HPDE6-E6E7 (cell line): ENCODE data around the gene N4BP3.

Source experiments
- DNase-seq: peaks from one replicate; pipeline ENCODE4 v3.0.0; 2011; ENCODE audit warnings: missing footprints; ENCODE audit errors: extremely low spot score

N4BP3 gene

DNA sequence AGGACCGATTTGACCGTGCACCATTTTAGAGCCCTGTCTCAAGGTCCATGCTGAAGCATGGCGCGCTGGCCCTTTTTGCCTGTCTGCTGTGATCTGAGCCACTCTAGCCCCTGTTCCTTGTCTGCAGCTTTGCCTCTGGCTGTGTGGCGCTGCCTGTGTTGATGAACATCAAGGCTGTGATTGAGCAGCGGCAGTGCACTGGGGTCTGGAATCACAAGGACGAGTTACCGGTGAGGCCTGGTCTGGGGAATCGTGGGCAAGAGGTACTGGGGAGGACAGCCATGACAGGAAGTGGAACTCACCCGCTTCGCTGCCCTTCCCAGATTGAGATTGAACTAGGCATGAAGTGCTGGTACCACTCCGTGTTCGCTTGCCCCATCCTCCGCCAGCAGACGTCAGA, 34.1 kb downstream of the N4BP3 start:
- DNase-seq, result no peak

DNA sequence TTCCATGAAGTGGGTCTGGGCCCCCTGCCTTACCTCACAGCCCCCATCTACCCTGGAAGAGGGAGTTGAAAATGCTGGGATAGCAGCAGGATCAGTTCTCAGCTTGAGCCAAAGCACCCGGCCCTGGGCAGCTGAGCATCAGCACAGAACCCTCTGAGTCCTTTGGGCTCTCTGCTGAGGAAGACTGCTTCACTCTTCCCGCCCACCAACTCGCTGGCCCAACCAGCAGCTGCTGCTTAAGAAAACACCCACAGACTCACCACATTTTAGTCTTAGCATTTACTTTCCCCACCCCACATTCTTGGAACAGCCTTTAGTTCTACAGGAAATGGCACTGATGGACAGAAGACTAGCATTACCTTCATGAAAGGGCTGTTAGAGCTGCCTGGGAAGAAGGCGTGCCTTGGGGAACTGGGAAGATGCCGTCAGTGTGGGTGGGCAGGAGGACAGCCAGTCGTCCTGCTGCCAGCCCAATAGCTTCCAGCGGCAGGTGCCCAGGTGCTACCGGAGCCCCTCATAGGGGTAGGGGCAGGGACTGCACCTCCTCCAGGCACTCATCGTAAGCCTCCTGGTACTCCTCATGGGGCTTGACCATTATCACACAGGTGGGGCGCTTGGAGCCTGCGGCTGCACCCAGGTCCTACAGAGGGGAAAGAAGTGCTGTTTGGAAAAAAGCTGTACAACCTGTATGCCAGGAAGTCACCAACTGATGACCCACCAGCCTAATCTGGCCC, 36.0 kb downstream of the N4BP3 start:
- DNase-seq, result no peak

DNA sequence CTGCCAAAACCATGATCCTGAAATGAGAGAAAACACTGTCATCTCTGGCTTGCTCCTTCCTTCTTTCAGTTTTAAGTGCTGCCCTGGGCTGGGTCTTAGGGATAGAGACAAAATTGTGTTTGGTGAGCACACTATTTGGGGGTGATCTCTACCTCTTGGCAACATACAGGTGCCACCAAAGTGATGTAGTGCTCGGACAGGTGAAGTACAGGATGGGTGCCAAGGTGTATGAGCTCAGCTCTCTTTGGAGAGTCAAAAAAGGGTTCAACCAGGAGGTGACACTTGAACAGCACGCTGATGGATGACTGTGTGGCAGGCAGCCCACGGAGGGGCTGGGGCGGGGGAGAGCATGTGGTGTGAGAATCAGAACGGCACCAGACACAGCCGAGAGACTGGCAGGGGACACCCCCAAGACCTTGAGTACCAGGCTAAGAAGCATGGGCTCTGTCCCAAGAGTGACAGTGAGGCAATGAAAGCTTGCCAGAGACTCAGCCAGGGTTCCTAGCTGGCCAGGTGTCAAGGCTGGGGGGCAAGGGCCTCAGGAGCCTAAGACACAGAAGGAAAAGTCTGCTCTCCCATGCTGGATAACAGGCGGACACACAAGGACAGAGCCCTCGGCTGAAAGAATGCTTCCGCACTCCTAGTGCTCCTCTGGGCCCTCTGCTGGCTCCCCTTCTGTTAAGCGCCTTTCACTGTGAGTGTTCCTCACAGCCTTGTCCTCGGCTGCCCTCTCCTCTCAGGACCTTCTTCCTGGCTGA, 37.8 kb downstream of the N4BP3 start:
- DNase-seq, result no peak

DNA sequence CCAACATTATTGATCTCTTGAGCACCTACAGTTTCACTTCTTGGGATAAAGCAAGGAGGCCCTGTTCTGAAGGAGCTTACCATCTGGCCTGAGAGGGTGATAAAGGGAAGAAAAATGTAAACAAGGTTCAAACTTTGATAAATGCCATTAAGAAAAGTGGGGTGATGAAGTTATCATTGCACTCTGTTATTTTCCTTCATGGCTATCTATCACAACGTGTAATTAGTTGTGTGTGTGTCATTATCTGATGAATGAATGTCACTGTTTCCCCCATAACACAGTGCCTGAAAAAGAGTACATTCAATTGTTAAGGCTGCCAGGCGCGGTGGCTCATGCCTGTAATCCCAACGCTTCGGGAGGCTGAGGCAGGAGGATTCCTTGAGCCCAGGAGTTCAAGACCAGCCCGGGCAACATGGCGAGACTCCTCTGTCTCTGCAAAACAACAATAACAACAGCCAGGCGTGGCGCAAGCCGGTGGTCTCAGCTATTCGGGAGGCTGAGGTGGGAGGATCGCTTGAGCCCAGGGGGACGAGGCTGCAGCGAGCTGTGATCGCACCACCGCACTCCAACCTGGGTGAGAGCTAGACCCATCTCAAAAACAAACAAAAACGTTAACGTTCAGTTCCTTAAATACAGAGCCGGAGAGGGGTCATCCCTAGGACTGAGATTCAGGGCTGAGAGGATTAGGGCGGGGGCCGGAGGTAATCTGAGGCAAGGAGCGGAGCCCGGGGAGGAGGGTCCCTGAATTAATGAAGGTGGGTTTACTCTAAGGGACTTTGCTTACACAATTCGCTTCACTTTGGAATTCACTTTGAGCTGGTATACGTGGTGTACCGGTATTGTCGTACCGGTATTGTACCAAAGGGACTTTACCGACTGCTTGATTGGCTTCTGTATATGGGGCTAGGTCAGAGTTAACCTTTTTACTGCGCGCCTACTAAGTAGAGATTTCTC, 39.4 kb downstream of the N4BP3 start:
- DNase-seq, result no peak

DNA sequence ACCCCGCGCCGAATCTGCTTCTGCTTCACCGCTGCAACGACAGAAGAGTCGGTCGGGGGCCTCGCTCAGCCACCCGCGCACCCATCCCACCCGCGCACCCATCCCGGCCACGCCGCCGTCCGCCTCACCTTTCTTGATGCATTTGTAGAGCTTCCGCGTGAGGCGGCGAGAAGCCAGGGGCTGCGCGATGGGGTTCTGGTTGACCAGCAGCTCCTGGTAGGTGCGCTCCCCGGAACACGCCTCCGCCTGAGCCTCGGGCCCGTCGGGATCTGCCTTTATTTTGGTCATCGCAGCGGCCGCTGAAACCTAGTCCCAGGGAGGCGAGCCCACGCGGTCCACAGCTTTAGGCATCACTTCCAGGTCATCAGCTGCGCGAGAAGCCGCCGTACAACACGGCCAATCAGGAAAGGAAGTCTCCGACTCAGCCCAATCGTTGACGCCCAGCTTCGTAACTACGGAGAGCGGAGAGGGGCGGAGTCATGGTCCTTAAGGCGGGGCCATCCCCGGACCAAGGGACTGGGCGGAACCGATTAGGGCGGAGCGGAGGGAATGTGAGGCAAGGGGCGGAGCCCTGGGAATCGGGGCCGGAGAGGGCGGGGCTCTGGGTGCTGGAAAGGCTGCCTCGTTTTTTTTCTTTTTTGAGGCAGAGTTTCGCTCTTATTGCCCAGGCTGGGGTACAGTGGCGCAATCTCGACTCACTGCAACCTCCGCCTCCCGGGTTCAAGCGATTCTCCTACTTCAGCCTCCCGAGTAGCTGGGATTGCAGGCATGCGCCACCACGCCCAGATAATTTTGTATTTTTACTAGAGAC, 40.4 kb downstream of the N4BP3 start, which contains the start of gene NHP2:
Gene NHP2, minus strand, starts transcription at position 356 of the 811 bp plus-strand sequence. Its CDS starts 68 bp downstream, at position 288.
- peak; percentile 91 for DNase-seq

DNA sequence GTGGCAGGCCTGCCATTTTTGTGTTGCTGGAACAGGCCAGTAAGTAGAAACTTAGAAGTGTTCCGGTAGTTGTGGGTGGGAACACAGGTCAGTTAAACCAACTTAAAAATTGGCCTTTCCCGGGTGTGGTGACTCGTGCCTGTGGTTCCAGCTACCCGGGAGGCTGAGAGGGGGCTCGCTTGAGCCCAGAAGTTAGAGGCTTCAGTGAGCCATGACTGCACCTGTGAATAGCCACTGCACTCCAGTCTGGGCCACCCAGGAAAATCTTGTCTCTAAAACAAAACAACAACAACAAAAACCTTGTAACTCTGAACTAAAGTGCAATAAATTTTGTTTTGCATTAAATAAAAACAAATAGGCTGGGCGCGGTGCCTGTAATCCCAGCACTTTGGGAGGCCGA, 41.7 kb downstream of the N4BP3 start:
- no peak for DNase-seq

DNA sequence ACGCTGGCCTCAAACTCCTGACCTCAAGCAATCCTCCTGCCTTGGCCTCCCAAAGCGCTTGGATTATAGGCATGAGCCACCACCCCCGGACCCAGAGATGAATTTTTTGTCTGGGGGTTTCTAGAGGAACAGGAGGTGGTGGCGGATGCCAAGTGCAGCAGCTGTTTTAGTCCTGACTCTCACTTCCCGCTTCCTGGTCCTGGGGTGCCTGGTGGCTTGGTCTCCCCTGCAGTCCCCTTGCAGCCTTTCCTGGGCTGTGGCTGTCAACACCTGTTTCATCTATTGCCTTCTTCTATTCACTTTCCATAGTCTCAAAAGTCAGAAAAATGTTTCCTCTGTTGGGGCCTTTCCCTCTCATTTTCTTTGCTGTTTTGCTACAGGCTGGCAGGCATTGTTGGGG, 46.8 kb downstream of the N4BP3 start:
- no peak for DNase-seq

DNA sequence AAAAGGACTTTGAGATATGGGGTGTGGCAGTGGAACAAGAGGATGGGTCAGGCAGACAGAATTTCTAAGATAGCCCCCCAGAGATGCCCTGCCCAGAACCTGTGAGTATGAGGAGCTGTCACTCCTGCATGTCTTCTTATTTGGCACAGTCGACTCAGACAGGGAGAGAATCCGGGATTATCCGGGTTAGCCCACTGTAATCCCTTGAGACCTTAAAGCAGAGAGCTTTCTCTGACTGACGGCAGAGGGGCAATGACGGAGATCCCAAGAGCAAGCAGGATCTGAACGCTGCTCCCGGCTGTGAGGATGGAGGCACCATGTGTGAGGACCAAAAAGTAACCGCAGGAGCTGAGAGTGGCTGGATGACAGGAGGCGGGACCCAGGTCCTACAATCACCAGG, 49.1 kb downstream of the N4BP3 start:
- DNase-seq, result no peak

DNA sequence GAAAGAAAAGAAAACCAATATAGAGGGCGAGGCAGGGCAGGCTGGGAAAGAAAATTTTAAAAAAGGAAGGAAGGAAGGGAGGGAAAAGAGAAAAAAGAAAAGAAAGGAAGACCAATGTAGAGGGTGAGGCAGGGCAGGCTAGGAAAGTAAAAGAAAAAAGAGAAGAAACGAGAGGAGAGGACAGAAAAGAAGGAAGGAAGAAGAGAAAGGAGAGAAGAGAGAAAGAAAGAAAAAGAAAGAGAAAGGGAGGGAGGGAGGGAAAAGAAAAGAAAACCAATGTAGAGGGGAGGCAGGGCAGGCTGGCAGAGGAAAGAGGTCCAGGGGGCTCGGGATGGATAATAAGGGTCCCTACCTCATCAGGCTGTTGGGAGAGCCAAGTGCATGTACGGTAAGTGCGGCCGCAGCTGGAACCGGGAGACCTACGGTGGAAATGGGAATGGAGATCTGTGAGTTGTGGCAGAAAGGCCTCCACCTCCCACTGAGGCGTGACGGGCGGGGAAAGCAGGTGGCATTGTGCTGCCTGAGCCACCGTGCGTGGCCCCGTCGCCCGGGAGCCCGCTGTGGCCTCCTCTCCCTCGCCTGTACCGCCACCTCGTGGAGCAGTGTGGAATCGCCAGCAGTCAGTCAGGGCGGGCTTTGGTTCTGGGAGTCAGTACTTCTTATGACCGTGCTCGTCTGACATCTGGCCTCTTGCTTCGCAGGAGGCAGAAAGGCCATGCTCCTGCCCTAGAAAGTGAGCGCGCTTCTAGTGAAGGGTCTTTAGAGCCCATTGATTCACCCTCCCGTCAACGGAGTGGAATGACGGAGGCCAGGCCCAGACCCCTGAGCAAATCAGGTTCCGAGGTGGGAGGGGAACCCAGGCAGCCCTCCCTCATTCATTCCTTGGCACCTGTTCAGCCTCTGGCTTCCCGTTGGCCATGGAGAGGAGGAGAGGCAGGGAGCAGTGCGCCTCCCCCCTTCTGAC, 50.7 kb downstream of the N4BP3 start:
- peak; percentile 72 for DNase-seq

DNA sequence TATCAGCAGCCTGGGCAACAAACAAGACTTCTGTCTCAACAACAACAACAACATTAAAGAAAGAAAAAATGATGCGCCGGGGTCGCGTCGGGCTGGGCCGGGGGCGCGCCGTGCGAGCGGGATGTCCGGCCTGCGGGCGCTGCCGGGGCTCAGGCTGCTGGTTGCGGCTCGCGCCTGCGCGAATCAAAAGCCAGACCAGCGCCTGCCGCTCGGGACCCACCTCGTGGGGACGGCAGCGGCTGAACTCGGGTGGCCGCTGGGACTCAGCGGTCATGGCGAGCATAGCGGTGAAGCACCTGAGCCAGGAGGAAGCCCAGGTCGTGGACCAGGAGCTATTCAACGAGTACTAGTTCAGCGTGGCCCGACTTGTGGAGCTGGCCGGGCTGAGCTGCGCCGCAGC, 52.2 kb downstream of the N4BP3 start:
- DNase-seq, result no peak

DNA sequence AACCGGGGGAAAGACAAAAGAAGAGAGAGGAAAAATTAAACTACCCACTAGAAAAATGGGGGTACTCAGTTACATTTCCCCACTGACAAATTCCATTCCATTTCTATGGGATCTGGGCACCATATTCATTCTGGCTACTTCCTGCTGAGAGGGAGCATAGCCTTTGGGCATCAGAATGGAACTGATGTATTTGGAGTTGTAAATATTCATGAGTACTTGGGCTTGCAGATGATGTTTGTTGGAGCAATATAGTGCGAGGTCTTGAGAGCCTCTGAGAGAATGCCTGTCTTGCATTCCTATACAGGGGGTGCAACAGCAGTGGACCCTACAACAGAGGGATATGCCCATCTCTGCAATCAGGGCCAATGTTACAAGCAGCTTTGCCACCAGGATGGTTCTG, 57.1 kb downstream of the N4BP3 start:
- DNase-seq, result no peak

DNA sequence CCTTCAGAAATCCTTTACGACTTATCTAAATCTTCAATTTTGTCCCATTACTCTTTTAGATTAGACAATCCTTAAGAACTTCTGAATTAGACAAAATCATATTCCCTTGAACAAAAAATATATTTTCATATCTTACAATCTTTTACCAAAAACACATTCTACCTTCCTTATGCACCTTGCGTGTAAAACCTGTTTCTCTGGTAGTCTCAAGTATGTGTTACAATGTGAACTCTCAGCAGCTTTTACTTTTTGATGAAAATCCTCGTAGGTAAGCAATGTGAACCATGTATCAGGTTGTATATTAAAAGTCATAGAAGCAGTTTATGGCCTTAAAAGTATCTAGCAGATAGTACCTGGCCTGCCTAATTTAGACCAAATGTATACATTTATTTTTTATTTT, 61.1 kb downstream of the N4BP3 start:
- DNase-seq, result no peak
